ENCODE measurements around the gene FANCD2.

DNA sequence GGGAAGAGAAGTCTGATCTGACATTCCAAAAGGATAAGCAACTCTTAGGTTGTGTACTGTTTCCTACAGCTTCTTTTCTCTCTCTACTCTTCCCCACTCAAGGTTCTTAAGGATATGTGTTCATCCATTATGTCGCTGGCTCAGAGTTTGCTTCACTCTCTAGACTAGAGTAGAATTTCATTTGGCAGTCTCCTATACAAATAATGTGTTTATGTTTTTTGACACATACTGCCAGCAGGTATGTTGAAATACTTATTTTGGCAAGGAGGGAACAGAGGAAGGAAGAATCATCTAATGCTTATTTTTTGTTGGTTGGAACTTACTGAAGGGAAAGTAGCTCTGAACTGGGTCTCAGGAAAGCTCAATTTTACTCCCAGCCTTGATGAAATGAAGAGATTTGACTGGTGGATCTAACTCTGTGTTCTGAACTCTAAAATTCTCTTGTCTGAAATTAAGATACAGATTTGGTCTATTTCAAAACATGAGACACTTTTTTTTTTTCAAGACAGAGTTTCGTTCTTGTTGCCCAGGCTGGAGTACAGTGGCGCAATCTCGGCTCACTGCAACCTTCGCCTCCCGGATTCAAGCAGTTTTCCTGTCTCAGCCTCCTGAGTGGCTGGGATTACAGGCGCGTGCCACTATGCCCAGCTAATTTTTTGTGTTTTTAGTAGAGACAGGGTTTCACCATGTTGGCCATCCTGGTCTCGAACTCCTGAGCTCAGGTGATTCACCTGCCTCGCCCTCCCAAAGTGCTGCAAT, 32.0 kb upstream of the FANCD2 start:
- TF ChIP-seq POLR2A (IDR thresholded peaks at IDR 0.05; ENCODE audit: low read depth, low read length) (no peak), POLR2AphosphoS5 (IDR thresholded peaks at IDR 0.05; ENCODE audit: low read depth, low read length) (no peak)

All from GM12892 (cell line).